Measurements from ENCODE around the gene KPNA1. TPM values are rescaled to one million over a fixed set of nuclear protein-coding genes. Genes with fewer than 3 reads are reported as not detected.
A peak's percentile ranks its signal among the peaks of the same experiment; 100 is the strongest.

Gene KPNA1
- total and polyA plus RNA-seq, 11 donors: 13.5 to 127 (median 72.1) TPM

DNA sequence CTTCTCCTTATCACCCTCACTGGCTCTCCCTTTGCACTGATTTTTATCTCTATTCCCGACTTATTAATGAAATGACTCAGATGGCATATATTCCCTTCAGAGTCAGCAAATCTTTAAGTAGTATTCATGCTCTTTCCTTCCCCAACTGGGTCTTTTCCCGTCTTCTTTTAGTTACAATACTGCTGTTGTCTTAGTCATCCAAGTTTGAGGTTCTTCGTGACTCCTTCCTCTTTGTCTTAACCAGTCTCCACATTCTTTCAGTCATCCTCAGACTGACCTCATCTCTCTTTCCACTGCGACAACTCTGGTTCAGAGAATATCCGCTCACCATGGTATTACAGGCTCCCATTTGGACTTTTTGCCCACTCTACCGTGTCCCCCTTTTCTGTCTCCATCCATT, 111.2 kb downstream of the KPNA1 start:
- H3K4me1 ChIP-seq: peaks cover 0 to 16% (median 0%) of the 10 kb centered on the region in 12 donors
- no peaks in the 10 kb centered on the region for H3K27me3 ChIP-seq
- WGBS, 4 donors: 85 to 90% (median 89%) methylated on average over 6 of the region's 6 CpGs
- peak overlapping the region in 1 of 12 donors; percentile 58 for H3K27ac ChIP-seq
- no peak for ATAC-seq
- intact Hi-C loops (cut with DNase I): no loop called here
- no peak for DNase-seq
- no peak overlapping the region for H3K4me3 ChIP-seq
- TF ChIP-seq POLR2A (IDR thresholded peaks at IDR 0.05): no peak
- TF ChIP-seq, protein P1, sequence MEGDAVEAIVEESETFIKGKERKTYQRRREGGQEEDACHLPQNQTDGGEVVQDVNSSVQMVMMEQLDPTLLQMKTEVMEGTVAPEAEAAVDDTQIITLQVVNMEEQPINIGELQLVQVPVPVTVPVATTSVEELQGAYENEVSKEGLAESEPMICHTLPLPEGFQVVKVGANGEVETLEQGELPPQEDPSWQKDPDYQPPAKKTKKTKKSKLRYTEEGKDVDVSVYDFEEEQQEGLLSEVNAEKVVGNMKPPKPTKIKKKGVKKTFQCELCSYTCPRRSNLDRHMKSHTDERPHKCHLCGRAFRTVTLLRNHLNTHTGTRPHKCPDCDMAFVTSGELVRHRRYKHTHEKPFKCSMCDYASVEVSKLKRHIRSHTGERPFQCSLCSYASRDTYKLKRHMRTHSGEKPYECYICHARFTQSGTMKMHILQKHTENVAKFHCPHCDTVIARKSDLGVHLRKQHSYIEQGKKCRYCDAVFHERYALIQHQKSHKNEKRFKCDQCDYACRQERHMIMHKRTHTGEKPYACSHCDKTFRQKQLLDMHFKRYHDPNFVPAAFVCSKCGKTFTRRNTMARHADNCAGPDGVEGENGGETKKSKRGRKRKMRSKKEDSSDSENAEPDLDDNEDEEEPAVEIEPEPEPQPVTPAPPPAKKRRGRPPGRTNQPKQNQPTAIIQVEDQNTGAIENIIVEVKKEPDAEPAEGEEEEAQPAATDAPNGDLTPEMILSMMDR (IDR thresholded peaks at IDR 0.05): no peak
- H3K36me3 ChIP-seq: peaks cover 0 to 62% (median 54%) of the 10 kb centered on the region in 9 donors
- H3K9me3 ChIP-seq: no peaks in the 10 kb centered on the region

DNA sequence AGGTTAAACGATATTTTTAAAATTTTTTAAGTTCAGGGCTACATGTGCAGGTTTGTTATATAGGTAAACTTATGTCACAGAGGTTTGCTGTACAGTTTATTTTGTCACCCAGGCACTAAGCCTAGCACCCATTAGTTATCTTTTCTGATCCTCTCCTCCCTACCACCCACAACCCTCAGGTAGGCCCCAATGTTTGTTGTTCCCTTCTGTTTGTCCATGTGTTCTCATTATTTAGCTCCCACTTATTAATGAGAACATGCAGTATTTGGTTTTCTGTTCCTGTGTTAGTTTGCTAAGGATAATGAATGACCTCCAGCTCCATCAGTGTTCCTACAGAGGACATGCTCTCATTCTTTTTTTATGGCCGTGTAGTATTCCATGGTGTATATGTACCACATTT, 115.8 kb downstream of the KPNA1 start:
- 93 to 98% (median 97%) methylated on average over 2 of the region's 2 CpGs for WGBS, 4 donors
- peaks cover 0 to 13% (median 0%) of the 10 kb centered on the region in 12 donors for H3K4me1 ChIP-seq
- TF ChIP-seq, protein P1 (IDR thresholded peaks at IDR 0.05): no peak
- no peak for TF ChIP-seq POLR2A (IDR thresholded peaks at IDR 0.05)
- DNase-seq (no peak), ATAC-seq (no peak)
- H3K9me3 ChIP-seq: no peaks in the 10 kb centered on the region
- H3K4me3 ChIP-seq: no peak overlapping the region
- peaks cover 0 to 16% (median 12%) of the 10 kb centered on the region in 9 donors for H3K36me3 ChIP-seq
- no peaks in the 10 kb centered on the region for H3K27me3 ChIP-seq
- no peak overlapping the region for H3K27ac ChIP-seq
- intact Hi-C loops (cut with DNase I): loop anchor here in 1 of 10 donors (10.0 kb wide), 1 partner anchor 286 kb away; the partner anchor contains the start of gene PARP14

DNA sequence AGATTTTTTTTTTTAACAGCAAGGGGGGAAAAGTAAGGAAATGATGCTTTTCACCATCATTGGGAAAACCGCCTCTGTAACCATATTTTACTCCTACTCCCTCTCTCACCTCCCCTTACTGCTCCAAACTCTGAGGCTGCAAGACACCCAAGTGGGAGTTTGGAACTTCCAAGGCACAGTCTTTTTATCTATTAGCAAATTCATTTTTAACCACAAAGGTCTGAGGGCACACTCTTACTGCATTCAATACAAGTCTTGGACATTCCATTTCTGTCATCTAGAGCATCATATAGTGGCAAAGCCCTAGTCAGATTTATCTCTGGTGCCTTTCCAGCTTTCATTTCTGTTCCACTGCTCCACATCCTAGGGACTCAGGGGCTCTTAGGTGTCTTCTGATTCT, 117.5 kb downstream of the KPNA1 start:
- ATAC-seq: no peak
- Histone ChIP-seq H3K9me3 (no peaks in the 10 kb centered on the region), H3K27me3 (no peaks in the 10 kb centered on the region), H3K4me1 (peaks cover 0 to 17% (median 7%) of the 10 kb centered on the region in 12 donors), H3K36me3 (peaks cover 0 to 4% (median 0%) of the 10 kb centered on the region in 9 donors), H3K27ac (no peak overlapping the region), H3K4me3 (no peak overlapping the region)
- WGBS, 4 donors: 90 to 98% (median 94%) methylated on average over 1 of the region's 1 CpG
- DNase-seq: no peak
- intact Hi-C loops (cut with DNase I): loop anchor here in 1 of 10 donors (10.0 kb wide), 1 partner anchor 288 kb away; the partner anchor contains the start of gene PARP14
- TF ChIP-seq, protein P1 (IDR thresholded peaks at IDR 0.05): no peak
- TF ChIP-seq POLR2A (IDR thresholded peaks at IDR 0.05): no peak

DNA sequence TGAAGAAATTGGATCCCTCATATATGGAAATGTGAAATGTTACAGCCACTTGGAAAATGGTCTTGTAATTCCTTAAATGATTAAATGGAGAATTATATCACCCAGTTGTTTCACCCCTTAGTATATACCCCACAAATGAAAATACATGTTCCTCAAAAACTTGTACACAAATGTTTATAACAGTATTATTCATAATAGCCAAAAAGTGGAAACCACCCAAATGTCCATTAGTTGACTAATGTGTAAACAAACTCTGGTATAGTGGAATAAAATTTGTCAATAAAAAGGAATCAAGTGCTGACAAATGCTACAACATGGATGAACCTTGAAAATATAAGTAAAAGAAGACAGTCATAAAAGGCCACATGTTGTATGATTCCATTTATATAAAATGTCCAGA, 118.2 kb downstream of the KPNA1 start:
- Histone ChIP-seq H3K4me1 (peaks cover 0 to 24% (median 10%) of the 10 kb centered on the region in 12 donors), H3K4me3 (no peak overlapping the region), H3K27ac (no peak overlapping the region), H3K9me3 (no peaks in the 10 kb centered on the region), H3K27me3 (no peaks in the 10 kb centered on the region), H3K36me3 (peaks cover 0 to 4% (median 0%) of the 10 kb centered on the region in 9 donors)
- no peak for TF ChIP-seq POLR2A (IDR thresholded peaks at IDR 0.05)
- no peak for DNase-seq
- intact Hi-C loops (cut with DNase I): loop anchor here in 1 of 10 donors (10.0 kb wide), 1 partner anchor 288 kb away; the partner anchor contains the start of gene PARP14
- no peak for ATAC-seq

DNA sequence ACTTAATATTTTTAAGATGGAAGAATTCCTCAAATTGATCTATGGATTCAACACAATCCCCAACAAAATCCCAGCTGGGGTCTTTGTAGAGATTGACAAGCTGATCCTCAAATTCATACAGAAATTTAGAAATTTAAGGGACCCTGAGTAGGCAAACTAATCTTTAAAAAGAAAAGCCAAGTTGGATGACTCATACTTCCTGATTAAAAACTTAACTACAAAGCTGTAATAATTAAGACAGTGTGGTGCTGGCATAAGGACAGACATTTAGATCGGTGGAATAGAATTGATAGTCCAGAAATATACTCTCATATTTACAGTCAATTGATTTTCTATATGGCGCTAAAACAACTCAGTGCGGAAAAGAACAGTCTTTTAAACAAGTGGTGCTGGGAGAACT, 119.2 kb downstream of the KPNA1 start:
- no peaks in the 10 kb centered on the region for H3K27me3 ChIP-seq
- DNase-seq (no peak), ATAC-seq (no peak)
- H3K9me3 ChIP-seq: no peaks in the 10 kb centered on the region
- peaks cover 0 to 28% (median 12%) of the 10 kb centered on the region in 12 donors for H3K4me1 ChIP-seq
- H3K4me3 ChIP-seq: no peak overlapping the region
- intact Hi-C loops (cut with DNase I): loop anchor here in 1 of 10 donors (10.0 kb wide), 1 partner anchor 289 kb away; the partner anchor contains the start of gene PARP14
- H3K27ac ChIP-seq: no peak overlapping the region
- 63 to 64% (median 64%) methylated on average over 3 of the region's 3 CpGs for WGBS, 4 donors
- TF ChIP-seq, protein P1 (IDR thresholded peaks at IDR 0.05): no peak
- no peak for TF ChIP-seq POLR2A (IDR thresholded peaks at IDR 0.05)
- H3K36me3 ChIP-seq: peaks cover 0 to 4% (median 0%) of the 10 kb centered on the region in 9 donors

Data from heart left ventricle (tissue), 16 donors.